HG02981 (cell line): Measurements from ENCODE around the gene SLC25A15.

Experiments used
- ATAC-seq: cut with Tn5 transposase; IDR thresholded peaks from one replicate; pipeline ENCODE4 v1.9.1; 2021; ENCODE audit warnings: mild to moderate bottlenecking, moderate library complexity; ENCODE audit not compliant: unreplicated experiment

Gene SLC25A15

DNA sequence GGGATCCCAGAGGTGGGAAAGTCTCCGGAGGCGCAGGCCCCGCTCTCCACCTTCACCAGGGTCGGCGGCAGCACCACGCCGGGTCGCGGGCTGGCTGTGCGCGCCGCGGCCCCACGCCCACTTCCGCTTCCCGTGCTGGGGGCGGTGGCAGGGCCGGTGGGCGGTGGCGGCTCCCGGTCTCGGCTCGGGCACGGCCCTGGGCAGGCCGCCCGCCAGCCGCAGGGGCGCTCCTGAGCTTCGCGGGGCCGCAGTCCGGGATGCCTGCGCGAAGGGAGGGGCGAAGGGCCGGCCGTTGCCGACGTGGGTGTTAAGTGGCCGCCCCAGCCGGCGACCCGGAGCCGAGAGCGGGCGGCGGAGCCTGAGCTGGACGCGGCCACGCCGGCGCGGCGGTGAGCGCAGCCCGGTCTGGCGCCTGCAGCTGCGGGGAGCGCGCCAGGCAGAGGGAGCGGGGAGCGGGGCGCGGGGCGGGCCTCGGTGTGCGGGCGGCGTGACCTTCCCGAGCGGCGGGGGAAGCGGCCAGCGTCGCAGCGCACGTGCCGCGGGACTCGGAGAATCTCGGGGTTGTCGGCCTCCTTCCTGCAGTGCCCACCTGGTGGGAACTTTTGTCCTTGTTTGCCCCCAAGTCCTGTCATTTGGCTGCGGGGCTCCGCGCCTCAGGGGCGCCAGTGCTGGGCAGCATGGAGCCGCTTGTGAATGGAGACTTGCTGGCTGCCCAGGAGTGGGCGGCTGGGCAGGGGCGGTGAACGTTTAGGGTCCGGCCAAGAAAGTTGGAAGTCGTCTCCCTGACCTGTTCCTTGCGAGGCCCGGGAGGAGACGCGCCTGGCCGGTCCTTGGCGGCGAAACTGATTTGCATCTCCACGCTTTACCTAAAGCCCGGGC, at the start of gene SLC25A15:
Gene SLC25A15 (plus strand): TSS at position 337 of the 879 bp plus-strand sequence. CDS start 3,616 bp downstream, outside the sequence.
- ATAC-seq = peak; percentile 82

DNA sequence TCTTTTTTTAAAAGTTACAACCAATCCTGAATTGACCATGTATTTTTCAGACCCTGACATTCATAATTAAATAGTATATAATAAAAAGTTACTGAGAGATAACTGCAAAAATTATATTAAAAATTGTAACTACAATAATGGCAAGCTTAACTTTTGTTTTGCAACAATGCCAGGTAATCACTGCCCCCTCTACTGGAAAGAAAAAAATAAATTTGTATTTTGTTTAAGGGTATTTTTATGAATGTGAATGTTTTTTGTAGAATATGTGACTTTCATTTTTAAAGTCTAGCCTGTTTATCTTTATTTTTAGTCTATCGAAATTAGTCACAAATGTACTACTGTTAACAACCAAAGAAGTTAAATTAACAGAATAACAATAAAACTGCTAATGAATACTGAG, 40.1 kb upstream of the SLC25A15 start:
- no peak for ATAC-seq

DNA sequence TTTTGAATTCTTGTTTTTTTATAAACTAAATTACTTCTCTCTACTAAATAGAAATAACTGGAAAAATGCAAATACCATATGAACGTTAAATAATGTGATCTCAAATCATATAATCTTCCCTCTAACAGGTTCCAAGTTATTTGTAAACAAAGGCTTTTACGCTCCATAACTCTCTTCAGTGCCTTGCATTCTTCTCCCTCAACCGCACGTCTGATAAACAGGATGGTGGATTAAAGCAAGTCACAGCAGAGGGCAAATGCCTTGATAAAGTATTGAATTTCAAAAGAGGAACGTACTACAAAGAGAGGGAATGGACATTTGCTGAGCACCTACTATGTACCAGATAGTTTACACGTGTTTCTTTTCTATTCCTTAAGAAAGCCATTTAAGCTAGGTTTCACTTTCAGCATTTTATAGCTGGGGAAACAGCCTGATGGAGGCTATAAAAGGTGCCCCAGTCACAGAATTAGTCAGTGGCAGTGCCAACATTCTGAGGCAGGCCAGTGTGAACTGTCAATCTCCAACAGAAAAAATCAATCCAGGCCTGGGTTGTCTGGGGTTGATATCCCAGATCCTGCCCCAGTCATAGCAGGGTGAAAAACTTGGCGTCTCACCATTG, 34.2 kb upstream of the SLC25A15 start:
- no peak for ATAC-seq

DNA sequence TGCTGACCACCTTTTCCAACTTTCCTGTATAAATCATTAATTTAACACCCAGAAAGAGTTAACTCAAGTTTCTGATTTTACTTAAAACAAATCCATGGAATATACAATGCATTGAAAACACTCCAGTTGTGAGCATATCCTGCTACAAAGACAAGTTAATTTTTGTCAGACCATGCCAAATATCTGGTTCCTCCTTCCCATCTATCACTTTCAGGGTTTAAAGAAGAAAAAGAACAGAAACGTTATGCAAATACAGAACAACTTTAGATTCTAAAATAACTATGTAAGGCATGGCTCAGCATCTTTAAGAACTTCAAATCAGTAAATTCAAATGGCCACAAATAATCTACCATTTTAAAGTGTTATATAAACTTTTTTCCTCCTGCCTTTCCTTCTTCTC, 33.4 kb upstream of the SLC25A15 start:
- no peak for ATAC-seq

GRCh38 chr13:40758811-40759210, 30.6 kb upstream of the SLC25A15 start:
- no peak for ATAC-seq

DNA sequence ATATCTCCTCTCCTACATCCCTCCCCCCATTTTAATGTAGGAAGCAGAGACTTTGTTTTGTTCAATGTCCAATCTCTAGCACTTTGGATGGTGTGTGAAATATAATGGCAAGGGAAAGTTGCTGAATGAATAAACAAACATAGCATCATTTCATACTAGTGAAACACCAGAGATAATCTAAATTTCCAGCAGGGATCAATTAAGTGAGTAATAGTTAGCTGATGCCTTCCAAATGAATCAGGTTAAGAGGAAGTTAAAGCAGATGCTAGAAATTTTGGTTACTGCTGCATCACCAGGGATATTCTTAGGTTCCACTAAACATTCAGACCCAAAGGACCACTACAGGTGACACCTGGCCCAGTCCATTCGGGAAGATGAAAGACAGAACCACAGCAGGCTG, 26.6 kb upstream of the SLC25A15 start:
- ATAC-seq = no peak

- no peak for ATAC-seq
Observed at GRCh38 chr13:40764587-40765403, 24.6 kb upstream of the SLC25A15 start.

DNA sequence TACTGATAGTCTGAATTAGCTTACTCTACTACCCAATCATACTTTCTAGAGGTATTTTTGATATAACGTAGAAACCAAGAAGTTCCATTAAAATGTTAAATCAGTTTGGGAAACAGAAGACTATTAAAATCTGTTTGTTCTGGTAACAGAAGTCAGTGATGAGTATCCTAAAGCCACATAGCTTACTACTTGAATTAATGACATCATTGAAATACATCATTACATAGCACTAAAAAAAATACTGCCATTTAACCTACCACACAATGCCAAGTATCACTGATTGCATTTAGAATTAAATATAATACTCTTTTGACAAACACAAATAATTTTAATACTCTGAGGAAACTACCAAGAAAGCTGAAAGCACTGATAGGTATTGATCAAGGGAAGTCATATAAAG, 23.8 kb upstream of the SLC25A15 start:
- ATAC-seq = no peak

DNA sequence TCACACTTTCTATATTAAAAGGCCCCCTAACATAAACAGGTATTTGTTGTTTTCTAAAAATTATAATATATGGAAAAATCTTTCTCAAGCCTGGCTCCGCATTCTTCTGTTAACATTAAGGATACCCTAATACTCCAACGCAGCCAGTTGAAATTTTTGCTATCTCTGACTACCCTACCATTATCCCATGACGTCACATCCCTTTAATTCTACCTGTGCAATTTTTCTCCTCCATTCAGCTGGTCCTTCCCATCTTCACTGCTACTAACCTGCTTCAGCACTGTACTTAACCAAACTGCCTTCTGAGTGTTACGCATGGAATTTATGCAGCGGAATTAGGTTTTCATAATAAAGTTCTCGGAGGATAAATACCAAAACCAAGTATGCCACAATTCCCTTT, 19.4 kb upstream of the SLC25A15 start:
- no peak for ATAC-seq

- no peak for ATAC-seq
Observed at GRCh38 chr13:40770609-40770933, 18.8 kb upstream of the SLC25A15 start.

GRCh38 chr13:40770934-40771618, 18.3 kb upstream of the SLC25A15 start, which contains the start of gene MRPS31:
Gene MRPS31, minus strand, starts transcription at chr13:40771190. Its CDS starts 54 bp downstream, at chr13:40771136.
- ATAC-seq = peak; percentile 98

DNA sequence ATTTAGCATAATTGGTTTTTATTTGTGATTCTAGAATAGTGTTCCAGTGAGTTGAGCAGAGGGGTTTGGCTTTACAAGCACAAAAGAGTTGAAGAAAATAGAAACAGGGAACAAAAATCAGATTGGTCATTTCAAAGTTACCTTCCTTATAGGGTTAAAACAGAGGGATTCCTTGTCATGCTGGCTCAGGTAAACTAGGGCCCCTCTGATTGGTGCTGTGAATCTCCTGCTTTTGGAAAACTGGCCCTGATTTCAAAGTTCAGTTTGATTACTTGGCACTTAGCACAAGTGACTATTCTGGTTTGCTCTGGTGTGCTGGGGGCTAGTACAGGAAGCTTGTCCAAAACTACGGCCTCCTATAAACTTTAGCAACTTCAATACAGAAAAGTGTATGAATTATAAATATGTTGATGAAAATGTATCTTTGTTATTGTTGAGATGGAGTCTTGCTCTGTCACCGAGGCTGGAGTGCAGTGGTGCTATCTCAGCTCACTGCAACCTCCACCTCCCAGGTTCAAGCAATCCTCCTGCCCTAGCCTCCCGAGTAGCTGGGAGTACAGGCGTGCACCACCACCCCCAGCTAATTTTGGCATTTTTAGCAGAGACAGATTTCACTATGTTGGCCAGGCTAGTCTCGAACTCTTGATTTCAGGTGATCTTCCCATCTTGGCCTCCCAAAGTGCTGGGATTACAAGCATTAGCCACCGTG, 16.5 kb upstream of the SLC25A15 start:
- no peak for ATAC-seq

DNA sequence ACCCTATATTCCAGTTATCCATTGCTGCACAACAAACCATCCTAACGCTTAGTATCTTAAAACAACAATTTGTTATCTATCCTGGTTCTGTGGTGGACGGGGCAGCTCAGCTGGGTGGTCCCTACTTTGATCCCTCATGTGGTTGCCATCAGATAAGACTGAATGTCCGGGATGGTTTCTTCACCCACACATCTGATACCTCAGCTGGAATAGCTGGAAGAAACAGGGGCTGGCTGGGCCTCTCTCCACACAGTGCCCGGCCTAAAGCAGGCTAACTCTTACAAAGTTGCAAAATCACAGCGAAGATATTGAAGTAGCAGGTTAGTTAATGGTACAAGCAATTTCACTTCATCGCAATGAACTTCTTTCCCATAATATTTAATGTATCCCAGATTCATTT, 14.7 kb upstream of the SLC25A15 start:
- ATAC-seq = no peak

DNA sequence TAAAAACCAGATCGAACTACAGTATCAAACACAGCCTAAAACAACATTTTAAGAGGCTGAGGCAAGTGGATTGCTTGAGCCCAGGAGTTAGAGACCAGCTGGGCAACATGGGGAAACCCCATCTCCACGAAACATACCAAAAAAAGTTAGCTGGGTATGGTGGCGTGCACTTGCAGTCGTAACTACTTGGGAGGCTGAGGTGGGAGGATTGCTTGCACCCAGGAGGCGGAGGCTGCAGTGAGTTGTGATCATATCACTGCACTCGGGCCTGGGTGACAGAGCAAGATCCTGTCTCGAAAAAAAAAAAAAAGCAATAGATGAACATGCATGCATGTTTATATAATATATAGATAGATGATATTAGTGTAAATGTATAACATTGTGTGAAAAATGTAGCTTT, 13.2 kb upstream of the SLC25A15 start:
- ATAC-seq = no peak

DNA sequence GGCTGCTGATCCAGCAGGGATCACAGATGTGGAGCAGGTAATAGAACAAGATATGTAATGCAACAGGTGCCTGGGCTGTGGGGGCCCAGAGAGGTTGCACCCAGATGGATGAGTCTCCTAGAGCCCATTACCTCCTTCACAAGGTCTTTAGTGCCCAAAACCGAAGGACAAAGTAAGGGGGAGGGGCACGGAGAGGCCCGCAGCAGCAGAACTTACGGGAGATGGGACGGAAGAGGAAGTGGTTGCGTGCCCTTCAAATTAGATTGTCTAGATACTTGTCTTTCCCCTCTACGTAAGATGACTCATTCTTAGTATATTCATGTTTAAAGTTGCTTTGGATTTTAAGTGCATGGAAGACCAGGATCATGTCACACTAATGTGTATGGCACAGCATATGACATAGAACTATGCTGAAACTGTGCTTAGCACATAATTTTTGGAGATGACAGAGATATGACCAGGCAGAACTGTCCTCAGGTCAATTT, 12.7 kb upstream of the SLC25A15 start:
- peak; percentile 56 for ATAC-seq

DNA sequence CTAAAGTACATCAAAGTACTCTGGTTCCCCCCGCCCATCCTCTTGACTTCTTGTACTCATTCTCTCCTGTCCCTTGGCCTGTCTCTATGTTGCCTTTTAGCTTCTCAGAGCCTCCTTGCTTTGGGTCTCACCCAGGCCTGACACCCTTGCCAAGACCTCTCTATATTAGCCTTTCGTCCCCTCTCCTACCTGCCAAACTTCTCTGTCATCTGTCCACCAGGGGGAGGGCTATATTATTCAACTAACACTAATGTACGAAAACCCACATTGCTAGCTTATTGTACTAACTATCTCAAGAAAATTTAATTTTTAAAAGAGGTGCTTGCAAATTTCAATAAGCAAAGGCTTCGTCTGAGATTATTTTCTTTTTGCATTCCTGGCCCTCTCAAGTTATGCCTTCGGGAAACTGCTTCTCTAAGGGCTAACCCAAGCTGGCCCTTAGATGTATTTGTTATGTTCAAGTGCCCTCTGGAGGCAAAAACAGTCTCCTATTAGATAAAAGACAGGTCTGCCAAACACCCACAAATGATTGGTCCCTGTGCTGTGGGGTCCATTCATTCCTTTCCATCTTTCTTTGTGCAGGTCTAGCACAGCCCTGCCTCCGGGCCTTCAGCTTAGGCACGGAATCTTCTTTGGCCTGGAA, 12.1 kb upstream of the SLC25A15 start:
- ATAC-seq = peak; percentile 75

DNA sequence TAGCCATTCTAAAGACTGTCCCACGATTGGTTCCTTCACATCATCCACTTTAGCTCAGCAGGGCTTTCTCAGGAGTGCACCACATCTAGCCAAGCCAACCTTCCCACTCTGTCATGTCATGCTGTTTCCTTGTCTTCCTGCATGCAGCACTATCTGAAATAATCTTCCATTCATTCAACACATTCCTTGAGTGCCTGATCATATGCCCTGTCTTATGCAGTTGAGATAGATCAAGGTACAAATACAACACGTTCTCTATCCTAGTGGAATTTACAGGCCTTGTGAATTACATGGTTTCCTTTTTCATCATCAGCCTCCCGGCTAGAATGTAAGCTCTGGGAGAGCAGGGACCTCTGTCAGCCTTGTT, 11.6 kb upstream of the SLC25A15 start:
- ATAC-seq = no peak

- no peak for ATAC-seq
Observed at GRCh38 chr13:40779049-40779448, 10.4 kb upstream of the SLC25A15 start.

DNA sequence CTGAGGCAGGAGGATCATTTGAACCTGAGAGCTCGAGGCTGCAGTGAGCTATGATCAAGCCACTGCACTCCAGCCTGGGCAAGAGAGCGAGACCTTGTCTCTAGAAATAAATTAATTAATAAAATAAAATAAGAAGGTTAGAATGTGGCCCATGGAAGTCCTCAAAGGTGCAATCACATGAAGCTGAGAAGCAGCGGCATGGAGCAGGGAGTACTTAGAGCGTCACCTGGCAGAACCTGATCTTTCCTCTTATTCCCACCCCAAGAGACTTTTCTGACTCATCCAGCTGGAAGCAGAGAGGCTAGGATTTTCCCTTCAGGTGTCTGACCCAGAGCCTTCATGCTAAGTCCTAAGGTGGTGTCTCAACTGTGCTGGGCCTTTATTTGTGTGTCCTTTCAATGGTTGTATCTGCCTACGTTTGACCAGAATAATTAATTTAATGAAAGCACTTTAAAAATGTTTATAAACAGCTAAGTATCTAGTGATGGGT, 9.6 kb upstream of the SLC25A15 start:
- no peak for ATAC-seq
